HG03439 (cell line): ENCODE data around the gene ROR2.
"Not testable (repeated sequence)": the region's sequence is repeated elsewhere in the genome, so short reads cannot be mapped to it uniquely, and the experiment has no call there.

Experiments
- ATAC-seq: cut with Tn5 transposase; IDR thresholded peaks from one replicate; pipeline ENCODE4 v1.9.1; 2021; ENCODE audit warnings: mild to moderate bottlenecking, moderate library complexity; ENCODE audit not compliant: unreplicated experiment

ROR2 gene

GRCh38 chr9:91655215-91655614, 294.8 kb downstream of the ROR2 start:
- no peak for ATAC-seq

- no peak for ATAC-seq
Observed at GRCh38 chr9:91654527-91654926, 295.5 kb downstream of the ROR2 start.

GRCh38 chr9:91647371-91647770, 302.7 kb downstream of the ROR2 start:
- ATAC-seq: no peak

- ATAC-seq: no peak
Observed at GRCh38 chr9:91646702-91647101, 303.3 kb downstream of the ROR2 start.

- no peak for ATAC-seq
Observed at GRCh38 chr9:91644433-91644832, 305.6 kb downstream of the ROR2 start.

- ATAC-seq: no peak
Observed at GRCh38 chr9:91643481-91644077, 306.4 kb downstream of the ROR2 start.

- no peak for ATAC-seq
Observed at GRCh38 chr9:91642771-91643170, 307.3 kb downstream of the ROR2 start.

- ATAC-seq: no peak
Observed at GRCh38 chr9:91640428-91640827, 309.6 kb downstream of the ROR2 start.

- no peak for ATAC-seq
Observed at GRCh38 chr9:91639054-91639453, 311.0 kb downstream of the ROR2 start.

- not testable (repeated sequence) for ATAC-seq
Observed at GRCh38 chr9:91634832-91635231, 315.2 kb downstream of the ROR2 start.

- no peak for ATAC-seq
Observed at GRCh38 chr9:91629718-91630117, 320.3 kb downstream of the ROR2 start.

- no peak for ATAC-seq
Observed at GRCh38 chr9:91628892-91629291, 321.1 kb downstream of the ROR2 start.

GRCh38 chr9:91625331-91625730, 324.7 kb downstream of the ROR2 start:
- no peak for ATAC-seq

GRCh38 chr9:91623004-91623403, 327.0 kb downstream of the ROR2 start:
- no peak for ATAC-seq

GRCh38 chr9:91622121-91622520, 327.9 kb downstream of the ROR2 start:
- not testable (repeated sequence) for ATAC-seq

GRCh38 chr9:91614044-91614443, 336.0 kb downstream of the ROR2 start:
- not testable (repeated sequence) for ATAC-seq

- ATAC-seq: no peak
Observed at GRCh38 chr9:91611582-91611981, 338.4 kb downstream of the ROR2 start.

- ATAC-seq: no peak
Observed at GRCh38 chr9:91606255-91606995, 343.6 kb downstream of the ROR2 start.

- ATAC-seq: no peak
Observed at GRCh38 chr9:91604451-91605179, 345.4 kb downstream of the ROR2 start.

- no peak for ATAC-seq
Observed at GRCh38 chr9:91603932-91604331, 346.1 kb downstream of the ROR2 start.

- ATAC-seq: no peak
Observed at GRCh38 chr9:91599564-91599963, 350.5 kb downstream of the ROR2 start.

- ATAC-seq: no peak
Observed at GRCh38 chr9:91591627-91592026, 358.4 kb downstream of the ROR2 start.
